Stimulated activated CD8-positive, alpha-beta memory T cell treated with anti-CD3 and anti-CD28 coated beads, Interleukin-4, amount 100 ng/mL, for 48 hours (primary cell): ENCODE measurements around the gene ANAPC1.
"Not testable (repeated sequence)": the region's sequence is repeated elsewhere in the genome, so short reads cannot be mapped to it uniquely, and the experiment has no call there.

Experiments
- DNase-seq: peaks from one replicate; pipeline ENCODE4 v3.0.0-alpha.2; 2020

Gene ANAPC1

DNA sequence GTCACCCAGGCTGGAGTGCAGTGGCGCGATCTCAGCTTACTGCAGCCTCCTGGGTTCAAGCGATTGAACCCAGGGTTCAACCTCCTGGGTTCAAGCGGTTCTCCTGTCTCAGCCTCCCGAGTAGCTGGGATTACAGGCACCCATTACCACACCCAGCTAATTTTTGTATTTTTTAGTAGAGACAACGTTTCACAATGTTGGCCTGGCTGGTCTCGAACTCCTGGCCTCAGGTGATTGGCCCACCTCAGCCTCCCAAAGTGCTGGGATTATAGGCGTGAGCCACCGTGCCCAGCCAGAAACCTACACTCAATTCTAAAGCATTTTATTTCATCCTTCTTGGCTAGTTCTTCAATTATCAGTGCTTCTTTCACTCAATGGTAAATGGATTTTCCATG is 21.5 kb upstream of the ANAPC1 start:
- not testable (repeated sequence) for DNase-seq

DNA sequence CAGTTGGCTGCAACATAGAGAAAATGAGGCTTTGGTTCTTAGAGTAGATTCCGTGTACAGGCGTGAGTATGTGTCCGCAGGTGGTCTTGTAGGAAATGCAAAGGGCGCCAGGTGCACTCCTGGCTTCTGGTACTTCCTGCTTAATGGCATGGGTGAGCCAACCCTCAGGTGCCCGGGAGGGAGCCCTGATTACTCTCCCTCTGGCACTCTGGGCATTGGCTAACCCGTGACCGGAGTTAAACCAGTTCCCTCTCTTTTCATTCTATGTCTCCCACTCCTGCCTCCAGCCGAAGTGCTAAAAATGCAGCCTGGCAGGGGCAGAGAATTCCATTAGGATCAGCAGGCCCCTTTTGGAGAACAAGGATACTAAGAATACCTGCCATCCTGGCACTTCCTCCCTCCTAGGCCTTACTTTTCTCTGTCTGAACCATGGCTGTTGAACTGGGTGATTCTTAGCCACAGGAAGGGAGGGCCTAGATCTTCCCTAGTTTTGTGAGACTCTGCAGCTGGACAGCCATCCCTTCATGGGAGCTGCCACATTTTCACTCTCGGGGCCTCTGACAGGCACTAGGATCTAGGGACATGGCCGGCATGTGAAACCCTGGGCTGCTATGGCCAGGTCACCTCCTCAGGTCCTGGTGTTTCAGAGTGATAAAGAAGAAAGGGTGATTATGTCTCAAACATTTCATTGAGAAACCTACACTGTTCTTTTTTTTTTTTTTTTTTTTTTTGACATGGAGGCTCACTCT is 20.9 kb upstream of the ANAPC1 start:
- DNase-seq, result no peak

DNA sequence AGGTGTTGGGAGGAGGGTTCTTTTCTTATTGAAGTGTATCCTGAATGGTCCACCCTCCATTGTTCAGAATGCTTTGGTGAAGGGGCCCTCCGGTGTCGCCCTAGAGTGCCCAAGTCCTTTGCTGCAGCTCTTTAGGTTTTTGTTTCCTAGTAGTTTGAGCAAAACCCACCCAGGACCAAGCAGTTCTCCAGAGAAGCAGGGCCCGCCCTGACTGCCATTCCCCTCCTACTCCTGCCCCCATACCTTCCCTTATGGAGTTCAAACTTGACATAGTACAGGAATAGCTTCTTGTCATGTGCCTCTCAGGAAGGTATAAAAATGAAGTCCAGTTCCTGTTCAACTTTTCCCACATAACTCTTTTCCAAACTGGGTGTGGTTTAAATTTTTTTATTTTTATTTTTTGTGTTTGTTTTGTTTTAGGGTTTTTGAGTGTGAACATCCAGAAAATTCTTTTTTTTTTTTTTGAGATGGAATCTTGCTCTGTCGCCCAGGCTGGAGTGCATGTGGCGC is 20.0 kb upstream of the ANAPC1 start:
- no peak for DNase-seq

DNA sequence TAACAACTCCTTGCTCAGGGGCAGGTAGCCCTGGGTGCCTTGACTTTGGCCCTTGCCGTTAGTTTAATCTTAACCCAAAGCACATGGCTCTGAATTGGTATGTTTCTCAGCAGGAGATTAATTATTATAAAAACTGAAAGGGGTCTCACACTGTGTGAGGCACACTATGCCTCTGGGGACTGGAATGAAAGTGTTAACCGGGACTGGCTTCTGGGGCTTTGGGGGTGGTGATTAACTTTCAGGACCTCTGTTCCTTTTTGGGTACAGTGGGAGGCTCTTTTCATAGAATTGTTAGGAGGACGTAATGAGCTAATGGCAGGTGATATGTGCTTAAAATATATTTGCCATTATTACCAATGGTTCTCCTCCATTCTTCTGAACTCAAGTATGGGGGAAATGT is 19.5 kb upstream of the ANAPC1 start:
- DNase-seq, result no peak

DNA sequence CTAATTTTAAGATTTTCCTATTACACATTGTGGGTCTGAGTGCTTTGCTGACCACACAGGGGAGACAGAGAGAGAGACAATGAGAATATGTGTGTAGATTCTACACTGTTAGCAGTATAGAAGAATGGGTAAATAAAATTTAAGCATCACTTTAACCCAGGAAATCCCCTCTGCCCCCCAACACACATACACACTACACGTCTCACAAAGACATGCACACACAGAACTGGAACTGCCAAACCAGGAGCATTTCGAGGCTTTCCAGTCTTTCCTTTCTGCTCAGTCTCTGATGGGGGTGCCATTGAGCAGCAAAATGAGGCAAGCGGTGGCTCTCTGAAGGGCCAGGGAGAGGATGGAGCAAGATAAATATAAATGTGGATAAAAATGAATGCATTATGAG is 16.9 kb upstream of the ANAPC1 start:
- DNase-seq, result no peak

DNA sequence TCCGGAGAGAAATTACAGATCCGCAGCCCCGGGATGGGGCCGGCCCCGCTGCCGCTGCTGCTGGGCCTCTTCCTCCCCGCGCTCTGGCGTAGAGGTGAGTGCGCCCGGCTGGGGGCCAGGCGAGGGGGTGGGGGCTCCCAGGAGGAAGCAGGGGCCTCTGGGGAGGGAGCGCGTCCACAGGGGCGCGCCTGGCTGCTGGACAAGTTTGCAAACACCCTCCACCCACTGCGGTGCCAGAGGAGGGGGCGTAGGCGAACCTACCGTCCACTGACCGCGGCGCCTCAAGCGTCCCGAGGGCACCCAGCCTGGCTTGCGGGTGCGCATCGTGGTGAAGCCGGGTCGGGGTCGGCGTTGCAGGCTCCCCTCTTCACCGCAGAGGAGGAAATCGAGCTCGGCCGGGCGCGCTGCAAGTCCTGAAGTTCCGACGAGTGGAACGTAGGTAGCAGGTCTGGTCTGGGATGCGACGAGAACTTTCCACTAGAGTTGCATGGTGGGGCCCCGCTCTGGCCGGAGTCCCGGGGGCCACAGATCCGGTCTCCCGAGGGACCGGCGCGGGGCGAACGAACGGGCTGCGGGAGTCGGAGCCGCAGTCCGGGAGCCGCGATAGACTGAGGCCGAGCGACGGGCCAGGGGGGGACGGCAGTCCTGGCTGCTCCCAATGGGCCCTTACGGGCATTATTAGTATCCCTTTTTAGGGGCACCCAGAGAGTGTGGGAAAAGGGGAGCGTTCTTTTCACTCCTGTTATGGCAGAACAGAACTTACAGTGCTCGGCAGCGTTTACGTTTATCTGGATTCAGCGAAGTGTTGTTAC is 14.9 kb upstream of the ANAPC1 start:
- DNase-seq, result peak; percentile 40

DNA sequence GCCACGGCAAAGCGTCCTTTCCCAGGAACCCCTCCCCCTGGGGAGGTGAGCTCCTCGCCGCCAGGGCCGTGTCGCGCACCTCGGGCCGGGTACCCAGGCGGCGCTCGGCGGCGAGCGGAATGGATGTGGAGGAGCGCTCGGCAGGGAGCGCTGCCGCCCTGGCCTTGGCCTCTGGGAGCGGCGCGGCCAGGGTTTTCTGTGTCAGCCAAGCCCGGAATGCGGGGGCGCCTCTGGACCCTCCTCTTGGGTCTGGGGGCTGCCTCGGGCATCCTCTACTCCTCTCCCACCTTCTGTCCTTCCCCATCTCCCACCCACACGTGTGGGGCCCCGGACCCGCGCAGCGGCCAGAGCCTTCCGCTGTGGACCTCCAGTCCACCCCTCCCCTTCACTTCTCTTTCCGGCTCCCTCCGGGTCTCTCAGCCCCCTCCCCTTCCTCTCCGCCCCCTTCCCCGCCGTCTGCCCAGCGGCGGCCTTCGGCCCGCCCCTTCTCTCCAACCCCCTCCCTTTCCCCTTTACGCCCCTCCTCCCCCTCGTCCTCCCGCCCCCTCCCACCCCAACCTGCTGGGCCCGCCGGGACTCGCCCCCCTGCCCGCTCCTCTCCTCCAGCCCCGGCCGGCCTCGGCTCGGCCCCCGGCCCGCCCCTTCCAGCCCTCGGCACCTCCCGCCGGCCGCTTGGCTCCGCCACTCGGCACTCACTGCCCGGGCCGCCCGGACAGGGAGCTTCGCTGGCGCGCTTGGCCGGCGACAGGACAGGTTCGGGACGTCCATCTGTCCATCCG is 14.1 kb upstream of the ANAPC1 start, which contains the start of gene MERTK:
Gene MERTK, plus strand, starts transcription at position 684 of the 779 bp plus-strand sequence. CDS start 129 bp downstream, outside the sequence.
- peak; percentile 75 for DNase-seq

DNA sequence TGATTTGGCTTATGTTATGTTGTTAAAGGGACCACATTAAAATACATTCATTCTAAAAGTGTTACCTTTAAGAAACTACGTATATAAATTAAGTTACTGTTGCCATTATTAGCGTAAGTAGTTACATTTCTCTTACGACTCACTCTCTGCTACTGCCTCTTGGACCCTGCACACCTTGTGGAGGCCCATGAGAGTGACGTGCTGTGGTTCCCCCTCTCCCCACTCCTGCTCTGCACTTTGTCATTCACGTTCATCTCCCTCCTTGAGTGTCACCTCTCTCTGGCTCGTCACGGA is 13.6 kb upstream of the ANAPC1 start:
- DNase-seq, result no peak

DNA sequence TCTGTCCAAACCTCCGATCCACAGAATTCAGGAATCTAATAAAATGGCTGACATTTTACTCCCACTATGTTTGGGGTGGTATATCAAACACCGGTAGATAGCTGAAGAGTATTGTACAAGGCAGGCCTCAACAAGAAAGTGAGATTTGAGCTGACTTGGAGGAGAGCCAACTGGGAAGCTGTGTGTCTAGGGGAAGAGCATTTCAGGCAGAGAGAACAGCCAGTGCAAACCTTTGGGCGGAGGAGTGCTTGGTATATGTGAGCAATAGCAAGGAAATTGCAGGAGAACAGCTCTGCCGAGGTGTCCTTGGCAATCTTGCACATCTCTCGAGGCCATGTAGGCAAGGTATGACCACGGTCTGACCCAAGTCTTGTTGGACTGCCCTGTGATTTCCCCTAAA is 12.6 kb upstream of the ANAPC1 start:
- no peak for DNase-seq

DNA sequence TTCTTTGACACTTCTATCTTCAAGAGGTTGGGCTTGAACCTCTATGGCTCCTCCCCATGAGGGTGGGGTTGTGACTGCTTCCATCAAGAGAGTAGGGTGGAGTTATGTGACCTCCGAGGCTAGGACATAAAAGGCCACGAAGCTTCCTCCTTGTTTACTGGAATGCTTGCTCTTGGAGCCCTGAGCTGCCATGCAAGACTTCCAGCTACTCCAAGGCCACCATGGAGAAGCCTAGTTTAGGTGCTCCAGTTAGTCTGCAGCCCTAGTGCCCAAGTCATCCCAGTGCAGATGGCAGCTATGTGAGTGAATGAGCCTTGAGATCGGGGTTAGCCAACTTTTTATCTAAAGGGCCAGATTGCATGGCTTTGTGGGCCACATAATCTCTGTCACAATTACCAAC is 12.0 kb upstream of the ANAPC1 start:
- no peak for DNase-seq

DNA sequence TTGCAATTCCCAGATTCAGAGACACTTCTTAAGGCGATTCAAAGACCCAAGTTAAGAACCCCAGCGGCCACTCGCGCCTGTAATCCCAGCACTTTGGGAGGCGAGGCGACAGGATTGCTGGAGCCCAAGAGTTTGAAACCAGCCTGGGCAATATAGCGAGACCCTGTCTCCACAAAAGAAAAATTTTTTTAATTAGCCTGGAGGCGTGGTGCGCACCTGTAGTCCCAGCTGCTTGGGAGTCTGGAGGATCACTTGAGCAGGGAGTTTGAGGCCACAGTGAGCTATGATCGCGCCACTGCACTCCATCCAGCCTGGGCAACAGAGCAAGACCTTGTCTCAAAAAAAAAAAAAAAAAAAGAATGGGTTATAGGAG is 585 bp upstream of the ANAPC1 start:
- DNase-seq, result no peak

DNA sequence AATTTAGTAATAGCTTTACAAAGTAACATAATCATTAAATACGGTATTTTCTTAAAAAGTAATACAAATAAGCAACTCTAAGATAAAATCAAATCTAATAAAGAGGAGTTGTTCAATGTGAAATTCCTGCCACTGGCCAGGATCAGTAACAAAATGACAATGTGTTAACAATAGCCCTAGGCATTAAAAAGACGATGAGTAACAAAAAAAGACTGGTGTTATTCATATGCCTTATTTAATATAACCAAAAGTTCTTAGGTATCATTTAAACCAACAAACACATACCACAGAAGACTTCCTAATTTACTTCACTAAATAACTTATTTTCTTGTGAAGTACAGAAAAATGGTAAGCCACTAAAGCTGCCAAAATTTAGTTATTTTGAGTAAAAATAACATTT is 11.2 kb downstream of the ANAPC1 start:
- not testable (repeated sequence) for DNase-seq

DNA sequence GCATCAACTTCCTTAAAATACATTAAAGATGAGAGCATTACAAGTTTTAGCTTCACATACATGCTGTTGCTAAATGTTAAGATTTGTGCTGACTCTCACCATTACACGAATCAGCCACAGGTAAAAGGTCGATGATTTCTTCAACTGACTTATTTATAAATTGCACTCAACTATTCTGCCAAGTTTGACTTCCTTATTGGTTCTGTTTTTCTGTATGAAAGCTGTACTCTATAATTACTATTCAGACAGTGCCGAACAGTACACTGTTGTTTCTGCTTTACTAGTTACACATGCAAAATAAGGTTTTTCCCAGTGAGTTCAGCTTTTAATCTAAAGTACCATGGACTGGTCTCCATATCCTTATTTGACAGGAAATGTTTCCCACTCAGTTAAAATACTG is 18.9 kb downstream of the ANAPC1 start:
- not testable (repeated sequence) for DNase-seq

DNA sequence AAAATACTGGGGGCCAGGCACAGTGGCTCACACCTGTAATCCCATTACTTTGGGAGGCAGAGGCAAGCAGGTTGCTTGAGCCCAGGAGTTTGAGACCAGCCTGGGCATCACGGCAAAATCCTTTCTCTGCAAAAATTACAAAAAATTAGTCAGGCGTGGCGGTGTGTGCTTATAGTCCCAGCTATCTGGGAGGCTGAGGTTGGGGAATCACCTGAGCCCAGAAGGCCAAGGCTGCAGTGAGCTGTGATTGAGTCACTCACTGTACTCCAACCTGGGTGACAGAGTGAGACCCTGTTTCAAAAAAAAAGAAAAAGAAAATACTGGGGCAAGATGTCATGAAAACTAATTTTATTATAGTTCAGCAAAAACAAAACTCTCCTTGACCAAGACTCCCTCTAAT is 24.0 kb downstream of the ANAPC1 start:
- DNase-seq, result not testable (repeated sequence)

DNA sequence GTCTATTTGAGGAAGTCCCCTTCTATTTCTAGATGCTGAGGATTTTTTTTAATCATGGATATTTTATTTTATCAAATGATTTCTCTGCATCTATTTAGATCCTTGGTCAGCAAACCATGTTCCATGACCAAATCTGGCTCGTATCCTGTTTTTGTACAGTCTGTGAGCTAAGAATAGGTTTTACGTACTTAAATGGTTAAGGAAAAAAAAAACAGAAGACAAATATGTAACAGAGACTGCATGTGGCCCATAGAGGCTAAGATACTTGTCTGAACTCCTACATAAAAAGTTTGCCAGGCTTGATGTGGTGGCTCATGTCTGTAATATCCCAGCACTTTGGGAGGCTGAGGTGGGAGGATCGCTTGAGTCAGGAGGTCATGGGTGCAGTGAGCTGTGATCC is 31.4 kb downstream of the ANAPC1 start:
- DNase-seq, result not testable (repeated sequence)

DNA sequence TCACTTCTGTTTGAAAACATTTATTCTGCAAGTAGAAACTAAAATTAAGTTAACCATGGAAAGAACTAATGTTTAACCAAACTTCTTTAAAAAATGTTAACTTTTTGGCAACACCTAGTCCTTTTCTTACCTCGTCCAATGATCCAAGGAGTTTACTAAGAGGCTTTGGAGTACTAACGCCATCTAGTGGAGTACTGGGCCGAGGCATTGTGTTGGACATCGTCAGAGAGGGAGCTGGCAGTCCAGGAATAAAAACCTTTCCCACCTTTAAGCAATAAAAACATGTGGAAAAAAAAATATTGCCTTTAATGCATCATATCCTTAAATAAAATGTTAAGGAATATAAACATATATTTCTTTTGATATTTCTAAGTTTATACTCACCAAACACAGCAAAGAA is 33.3 kb downstream of the ANAPC1 start:
- DNase-seq, result peak; percentile 30

DNA sequence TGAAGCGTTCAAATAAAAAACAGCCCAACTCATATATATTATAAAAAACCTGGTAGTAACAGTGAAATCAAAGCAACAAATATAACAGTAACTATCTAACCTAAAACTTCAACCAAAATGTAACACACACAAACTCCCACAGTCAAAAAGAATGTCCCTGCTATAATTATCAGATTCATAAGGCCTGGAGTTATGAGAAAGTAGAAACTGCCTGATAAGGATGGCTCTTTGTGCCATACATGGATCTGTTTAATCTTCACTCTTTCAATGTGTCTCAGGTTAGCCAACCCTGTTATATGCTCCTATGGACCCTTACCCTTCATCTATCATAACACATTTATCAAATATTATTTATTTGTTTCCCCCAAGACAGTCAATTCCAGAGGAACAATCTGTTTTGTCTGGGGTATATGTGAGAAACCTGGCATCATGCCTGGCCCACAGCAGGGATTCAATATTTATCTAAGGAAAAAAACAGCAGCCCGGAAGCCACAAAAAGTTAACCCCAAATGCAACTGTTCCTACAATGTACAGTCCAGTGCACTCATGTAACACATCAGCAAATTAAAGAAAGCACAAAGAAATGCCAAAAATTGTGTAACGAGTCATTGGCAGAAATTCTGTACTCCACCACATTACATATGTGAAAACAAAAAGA is 44.2 kb downstream of the ANAPC1 start:
- DNase-seq, result not testable (repeated sequence)

DNA sequence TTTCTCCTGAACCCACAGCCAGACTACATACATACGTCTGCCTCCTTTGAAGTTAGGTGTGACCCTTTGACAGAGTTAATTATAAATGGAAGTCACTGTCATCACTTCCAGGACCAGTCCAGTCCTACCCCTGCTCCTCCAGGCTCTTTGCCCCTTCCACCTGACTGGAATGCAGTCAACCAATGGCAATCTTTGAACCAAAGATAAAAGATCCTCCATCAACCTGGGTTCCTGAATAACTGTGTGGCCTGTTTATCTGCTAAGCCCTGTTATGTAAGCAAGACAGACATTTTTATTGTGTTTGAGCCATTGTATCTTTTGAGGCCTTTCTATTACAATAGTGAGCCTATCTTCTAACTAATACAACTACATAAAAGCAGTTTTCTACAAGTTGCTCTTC is 45.0 kb downstream of the ANAPC1 start:
- not testable (repeated sequence) for DNase-seq

DNA sequence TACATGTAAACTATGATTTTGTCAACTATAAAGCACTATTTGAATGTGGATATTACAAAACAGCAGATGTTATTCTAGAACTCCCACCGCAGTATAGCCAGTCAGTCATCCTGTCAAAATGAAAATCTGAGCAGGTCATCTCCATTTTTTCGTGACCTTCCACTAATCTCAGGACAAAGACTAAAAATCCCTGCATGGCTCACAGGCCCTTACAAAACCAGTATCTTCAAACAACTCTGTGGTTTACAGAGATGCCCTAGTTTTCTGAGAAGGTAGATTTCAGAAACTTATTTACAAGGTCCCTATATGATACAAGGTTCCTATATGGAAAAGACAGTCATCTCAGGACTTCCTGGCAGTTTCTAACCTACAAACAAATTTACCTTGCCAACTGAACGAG is 49.8 kb downstream of the ANAPC1 start:
- not testable (repeated sequence) for DNase-seq

DNA sequence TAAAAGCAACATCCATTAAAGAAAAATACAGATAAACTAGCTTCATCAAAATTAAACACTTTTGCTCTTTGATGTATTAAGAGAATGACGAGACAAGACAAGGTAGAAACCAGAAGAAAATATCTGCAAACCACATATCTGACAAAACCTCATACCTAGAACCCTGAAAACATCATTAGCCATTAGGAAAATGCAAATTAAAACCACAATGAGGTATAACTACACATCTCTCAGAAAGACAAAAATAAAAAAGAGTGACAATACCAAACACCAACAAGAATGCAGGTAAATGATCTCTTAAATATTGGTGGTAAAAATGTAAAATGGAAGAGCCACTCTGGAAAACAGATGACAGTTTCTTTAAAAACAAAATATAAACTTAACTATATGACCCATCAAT is 53.5 kb downstream of the ANAPC1 start:
- DNase-seq, result not testable (repeated sequence)

DNA sequence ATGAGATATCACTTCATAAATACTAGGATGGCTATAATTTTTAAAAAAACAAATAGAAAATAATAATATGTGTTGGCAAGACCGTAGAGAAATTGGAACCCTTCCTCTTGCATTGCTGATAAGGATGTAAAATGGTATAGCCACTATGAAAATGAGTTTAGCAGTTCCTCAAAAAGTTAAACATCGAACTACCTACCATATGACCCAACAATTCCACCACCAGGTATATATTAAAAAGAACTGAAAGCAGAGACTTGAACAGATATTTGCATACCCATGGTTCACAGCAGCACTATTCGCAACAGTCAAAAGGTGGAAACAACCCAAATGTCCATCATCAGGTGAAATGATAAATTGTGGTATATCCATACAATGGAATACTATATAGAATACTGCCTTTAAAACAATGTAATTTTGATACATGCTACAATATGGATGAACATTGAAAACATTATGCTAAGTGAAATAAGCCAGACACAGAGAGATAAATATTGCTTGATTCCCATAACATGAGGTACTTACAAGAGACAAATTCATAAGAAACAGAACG is 55.7 kb downstream of the ANAPC1 start:
- not testable (repeated sequence) for DNase-seq

DNA sequence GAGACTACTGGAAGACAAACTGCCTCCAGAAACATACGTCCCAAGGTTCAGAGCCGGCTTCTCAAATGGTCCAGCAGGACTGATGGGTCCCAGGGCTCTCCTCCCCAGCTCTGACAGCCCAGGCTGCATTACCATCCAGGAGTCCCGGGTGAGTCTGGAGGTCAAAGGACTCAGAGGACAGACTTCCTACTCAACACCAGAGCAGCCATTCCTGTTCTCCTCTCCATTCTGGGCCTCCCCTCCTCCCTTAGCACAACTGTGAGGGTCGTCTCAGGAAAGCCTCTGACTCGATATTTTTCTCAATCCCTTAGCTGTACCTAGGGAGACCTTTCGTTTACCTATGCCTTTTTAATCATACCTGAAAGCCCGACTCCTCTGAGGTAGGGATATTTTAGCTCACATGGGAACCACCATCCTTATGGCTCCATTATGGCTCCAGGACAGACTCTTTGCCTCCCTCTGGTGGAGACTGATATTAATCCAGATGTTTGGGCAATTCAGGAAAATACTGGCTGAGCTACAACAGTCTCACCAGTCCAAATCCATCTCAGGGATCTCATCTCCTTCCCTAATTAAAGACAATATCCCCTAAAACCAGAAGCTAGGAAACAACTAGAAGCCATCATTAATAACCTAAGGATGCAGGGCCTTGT is 70.9 kb downstream of the ANAPC1 start:
- DNase-seq, result not testable (repeated sequence)
